ENCODE data around the gene ST6GALNAC6.

Gene ST6GALNAC6

DNA sequence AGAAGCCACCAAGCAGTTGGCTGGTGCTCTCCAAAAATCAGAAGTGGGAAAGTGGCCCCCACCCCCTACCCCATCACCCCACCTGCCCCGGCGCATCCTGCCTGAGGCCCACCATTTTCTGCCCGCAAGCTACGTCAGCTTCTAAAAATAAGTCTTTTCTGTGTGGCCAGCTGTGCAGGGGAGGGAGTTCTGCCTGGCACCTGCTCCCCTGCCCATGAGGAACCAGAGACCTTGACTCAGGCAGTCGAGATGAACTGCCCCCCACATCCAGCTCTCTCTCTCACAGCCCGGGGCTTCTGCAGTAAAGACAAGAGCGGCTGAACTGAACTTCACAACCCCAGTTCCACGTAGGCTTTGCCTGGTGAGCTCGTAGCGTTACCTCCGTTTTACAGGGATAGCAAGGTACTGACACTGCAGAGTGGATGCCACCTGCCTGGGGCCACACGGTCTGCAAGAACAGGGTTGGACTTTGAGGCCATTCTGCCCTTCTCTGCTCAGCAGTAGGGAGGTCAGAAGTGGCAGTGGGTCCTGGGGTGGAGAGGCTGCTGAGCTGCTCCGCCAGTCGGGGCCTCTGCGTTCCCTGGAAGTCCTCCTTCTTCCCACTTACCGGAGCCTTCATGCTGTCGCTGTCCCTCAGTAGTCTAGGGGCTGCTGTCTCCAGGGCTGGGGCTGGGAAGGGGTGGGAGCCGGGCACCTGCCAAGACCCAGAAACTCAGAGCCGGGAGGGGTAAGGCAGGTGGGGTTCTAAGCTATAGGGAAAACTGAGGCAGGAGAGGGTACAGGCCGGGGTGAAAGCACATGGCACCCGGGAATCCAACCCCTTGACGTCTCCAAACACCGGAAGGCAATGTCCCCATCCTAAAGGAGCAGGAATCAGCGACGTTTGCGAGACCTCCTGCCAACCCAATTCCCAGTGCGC lies 16.7 kb upstream of the ST6GALNAC6 start:
- no peak for DNase-seq

DNA sequence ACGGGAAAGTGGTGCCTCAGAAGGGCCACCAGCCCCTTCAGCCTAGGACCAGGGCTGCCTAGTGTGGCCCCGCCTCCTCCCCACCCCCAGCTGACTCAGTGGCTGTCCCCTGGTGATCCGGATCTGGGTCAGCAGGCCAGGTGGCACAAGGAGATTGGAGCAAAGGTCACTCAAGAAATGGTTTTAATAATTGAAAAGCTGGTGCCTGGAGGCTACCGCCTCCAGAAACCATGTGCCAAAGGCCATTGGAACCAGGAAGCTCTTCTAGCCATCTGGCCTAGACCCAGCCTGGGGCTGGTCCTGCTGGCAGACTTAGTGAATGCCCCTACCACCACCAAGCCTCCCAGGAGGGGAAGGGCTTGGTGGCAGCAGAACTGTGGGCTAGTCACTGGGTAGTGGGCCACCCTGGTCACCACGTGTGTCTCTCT lies 15.9 kb upstream of the ST6GALNAC6 start:
- no peak for DNase-seq

DNA sequence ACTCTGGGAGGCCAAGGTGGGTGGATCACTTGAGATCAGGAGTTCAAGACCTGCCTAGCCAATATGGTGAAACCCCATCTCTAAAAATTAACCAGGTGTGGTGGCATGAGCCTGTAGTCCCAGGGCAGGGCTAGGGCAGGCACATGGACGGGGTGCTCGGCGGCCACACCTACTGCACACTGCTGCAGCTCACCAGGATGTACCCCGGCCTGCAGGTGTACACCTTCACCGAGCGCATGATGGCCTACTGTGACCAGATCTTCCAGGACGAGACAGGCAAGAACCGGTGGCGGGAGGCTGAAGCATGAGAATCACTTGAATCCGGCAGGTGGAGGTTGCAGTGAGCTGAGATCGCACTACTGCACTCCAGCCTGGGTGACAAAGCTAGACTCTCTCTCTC lies 14.3 kb upstream of the ST6GALNAC6 start:
- no peak for DNase-seq

DNA sequence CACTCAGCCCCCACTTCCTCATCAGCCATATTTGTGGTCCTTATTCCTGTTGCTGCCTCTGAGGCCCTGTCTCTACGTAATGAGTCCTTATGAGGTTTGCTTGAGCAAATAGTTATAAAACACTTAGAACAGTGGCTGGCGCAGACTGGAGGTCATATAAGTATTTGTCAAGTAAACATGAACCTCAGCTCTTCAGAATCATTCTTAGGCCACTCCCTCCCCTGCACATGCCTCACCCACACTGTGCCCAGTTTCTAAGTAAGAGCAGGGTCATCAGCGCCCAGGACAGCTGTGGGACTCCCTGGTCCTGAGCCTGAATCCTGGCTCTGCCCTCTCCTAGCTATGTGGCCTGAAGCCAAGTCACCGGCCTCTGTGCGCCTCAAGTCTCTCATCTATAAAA lies 13.5 kb upstream of the ST6GALNAC6 start:
- no peak for DNase-seq

DNA sequence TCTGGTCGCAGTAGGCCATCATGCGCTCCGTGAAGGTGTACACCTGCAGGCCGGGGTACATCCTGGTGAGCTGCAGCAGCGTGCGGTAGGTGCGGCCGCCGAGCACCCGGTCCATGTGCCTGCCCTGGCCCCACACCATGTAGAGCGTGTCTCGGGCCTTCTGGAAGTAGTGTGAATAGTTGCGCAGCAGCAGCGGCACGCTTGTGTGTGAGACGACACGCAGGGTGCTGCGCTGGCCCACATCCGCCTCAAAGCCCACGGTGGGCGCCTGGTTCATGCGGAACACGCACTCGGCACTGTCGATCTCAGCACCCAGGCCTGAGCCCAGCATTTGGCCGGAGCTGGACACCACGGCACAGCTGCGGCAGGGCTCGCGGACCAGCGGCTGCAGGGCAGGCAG lies 12.9 kb upstream of the ST6GALNAC6 start:
- DNase-seq, result no peak

DNA sequence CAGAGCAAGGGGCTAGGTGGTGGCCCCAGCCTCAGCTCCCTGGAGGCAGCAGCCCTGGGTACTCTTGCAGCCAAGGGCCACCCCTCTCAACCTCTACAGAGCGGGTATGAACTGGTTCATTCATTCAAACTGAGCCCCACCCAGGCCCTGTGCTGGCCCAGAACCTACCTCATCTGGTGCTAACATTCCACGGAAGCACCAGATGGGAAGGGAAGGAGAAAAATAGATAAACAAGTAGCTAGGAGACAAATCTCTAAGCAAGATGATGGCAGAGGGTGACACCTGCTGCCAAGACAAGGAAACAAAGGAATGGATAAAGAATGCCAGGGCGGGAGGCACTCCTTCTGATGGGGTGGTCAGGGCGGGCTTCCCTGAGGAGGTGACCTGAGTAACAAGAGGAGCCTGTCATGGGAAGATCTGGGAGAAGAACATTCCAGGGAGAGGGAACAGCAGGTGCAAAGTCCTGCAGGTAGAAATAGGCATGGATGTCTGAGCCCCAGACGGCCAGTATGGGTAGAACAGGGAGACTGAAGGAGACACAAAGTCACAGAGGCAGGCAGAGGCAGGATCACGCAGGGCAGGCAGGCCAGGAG lies 11.3 kb upstream of the ST6GALNAC6 start:
- DNase-seq, result no peak

DNA sequence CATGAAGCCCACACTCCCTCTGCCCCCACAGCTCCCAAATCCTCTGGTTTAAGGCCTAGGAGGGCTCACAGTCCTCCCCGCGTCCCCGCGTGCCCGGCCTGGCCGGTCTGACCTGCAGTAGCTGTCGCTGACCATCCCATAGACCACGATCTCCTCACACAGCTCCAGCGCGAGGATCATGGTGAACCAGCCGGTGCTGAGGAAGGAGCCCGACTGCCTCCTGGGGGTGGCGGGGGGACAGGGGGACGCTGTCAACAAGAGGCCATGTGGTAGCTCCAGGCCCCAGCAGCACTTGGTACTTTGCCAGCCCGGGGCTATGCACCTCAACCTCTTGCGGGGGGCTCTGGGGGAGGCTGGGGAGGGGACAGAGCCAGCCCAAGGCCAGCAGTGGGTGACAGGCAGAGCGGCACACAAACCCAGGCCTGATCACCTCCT lies 10.5 kb upstream of the ST6GALNAC6 start:
- no peak for DNase-seq

DNA sequence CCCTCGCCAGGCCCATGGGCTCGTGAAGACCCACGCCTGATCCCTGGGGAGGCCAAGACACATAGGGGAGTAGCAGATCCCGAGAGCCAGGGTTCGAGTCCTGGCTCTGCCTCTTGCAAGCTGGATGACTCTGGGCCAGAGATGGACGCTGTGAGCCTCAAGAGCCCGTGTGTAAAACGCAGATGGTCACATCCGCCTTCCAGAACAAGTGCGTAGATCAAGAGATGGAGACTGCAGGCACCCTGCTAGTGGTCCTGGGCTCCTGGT lies 9.2 kb upstream of the ST6GALNAC6 start:
- DNase-seq, result no peak

DNA sequence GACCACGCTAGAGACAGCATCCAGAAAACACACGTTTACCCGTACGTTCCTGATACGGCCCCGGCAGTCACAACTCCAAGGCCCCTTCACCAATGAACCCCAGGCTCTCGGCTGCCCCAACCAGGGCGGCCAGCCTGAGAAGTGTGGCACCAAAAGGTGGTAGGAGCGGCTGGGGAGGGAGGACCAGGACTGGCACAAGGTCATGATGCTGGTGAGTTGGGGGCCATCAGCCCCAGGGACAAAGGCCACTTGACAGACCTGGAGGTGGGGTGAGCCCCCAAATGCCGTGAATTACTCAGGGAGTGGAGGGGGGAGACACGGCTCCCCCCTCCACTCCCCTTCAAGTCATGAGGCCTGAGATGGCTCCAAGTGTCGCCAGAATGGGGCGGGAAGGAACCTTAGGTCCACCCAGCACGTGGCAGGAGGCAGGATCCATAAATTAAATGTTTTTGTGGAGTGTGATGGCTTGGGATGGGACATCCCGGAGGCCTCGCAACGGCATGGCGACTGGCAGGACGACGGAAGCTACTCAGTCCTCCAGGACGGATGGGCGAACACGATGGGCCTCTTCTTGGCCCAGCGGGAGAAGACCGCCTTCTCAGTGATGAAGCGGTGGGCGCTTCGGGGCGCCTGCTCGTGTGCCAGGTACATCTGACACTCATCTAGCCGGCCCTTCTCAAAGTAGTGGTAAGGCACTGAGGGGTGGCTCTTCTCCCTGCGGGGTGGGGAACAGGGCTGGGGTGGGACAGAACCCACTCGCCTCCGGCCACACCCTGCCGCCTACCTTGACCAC lies 8.7 kb upstream of the ST6GALNAC6 start:
- DNase-seq, result no peak

DNA sequence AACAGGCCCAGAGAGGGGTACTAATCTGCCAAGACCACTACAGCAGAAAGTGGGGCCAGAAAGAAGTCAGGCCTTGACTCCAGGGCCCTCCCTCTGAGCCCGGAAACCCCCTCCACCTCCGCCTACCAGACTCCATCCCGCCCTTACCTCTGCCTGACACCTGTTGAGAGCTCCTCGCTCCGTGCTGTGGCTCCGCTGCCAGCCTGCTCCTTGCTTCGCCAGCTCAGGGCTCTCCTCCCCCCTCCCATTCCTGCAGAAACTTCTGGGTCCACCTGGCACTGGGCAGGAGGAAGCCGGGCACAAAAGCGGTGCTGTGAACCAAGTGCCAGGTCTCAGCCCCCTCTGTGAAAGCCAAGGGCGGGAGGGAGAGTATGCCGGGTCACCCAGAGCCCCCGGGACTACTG lies 6.4 kb upstream of the ST6GALNAC6 start:
- DNase-seq, result peak; percentile 88

DNA sequence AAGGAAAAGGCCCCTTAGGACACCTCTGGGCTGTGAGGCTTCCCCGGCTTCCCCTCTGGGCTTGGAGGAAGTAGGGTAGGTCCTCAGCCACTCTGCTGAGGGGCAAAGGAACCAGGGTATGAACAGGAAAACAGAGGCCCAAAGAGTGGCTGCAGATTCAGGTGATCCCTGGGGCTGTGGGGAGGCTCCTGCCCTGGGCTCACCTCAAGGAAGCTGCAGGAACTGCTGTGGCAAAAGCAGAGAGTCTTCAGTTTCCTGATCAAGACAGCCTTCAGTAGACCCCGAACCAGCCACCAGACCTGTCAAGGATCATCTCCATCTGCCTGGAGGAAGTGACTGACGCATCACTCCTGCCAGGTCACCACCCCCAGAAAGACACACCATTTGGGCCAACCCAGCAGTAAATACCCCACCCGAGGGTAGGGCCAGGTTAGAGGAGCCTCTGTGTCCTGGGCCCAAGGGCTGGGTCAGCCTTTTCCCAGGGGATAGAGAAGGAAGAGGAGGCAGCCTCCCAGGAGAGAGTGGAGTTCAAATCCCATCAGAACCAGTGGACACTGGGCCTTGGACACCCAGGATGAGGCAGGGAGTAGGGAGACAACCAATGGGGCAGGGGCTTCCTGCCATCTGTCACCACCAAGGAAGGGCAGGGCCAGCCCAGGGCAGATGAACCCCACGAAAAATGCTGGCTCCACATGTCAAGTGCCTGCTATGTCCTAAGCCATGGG lies 5.8 kb upstream of the ST6GALNAC6 start:
- DNase-seq, result peak; percentile 82

DNA sequence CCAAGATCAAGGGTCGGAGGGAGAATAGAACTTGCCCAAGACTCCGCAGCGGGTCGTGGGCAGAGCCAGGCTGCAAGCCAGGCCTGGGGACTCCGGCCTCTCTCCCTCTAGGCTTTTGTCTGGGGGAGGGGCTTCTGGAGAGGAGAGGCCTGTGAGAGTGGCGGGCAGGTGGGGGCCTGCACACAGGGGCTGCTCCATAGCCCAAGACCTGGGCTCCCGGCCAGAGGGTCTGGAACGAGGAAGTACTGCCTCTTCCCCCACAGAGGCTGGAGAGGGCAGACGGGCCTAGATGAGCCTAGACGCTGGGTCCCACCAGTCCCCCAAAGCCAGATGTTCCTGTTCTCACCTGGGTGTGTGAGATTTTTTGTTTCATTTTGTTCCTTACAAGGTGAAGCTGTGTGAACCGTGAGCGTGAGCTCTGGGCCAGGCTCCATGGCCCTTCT lies 5.2 kb upstream of the ST6GALNAC6 start:
- no peak for DNase-seq

DNA sequence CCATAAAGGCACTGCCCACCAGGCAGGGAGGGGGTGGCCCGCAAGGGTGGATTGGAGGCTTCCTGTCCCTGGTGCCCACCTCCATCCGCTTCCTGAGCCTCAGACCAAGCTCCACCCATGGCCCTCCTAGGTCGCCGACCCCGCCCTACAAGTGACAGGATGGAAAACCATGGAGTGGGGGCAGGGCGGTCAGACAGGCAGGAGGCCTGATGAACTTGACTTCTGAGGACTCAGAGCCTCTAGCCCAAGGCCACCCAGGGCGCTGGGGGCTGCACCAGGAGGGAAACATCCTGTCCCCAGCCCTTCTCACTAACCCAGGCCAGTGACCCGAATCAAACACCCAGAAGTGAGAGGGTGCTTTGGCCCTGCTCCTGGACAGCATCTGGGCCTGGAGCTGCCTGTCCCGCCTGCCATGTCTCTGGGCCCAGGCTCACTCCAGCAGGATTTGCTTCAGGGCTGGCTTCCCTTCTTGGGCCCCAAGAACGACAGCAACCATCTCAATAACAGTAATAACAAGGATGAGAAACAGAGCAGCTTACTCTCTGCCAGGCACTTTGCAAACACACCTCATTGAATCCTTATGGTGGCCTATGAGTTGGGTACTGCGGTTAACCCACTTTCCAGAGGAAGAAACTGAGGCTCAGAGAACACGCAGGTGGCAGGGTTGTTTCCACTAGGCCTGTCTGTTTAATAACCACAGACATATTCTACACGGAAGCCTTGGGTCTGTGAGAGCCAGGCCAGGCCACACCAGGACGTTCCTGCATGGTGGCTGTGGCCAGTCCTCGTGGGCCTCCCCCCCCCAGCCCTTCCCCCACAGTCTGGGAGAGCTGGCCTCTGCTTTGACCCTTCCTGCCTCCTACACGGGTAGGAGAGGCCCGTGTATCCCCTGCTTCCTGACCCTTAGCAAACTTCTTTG lies 4.4 kb upstream of the ST6GALNAC6 start:
- DNase-seq, result peak; percentile 88

DNA sequence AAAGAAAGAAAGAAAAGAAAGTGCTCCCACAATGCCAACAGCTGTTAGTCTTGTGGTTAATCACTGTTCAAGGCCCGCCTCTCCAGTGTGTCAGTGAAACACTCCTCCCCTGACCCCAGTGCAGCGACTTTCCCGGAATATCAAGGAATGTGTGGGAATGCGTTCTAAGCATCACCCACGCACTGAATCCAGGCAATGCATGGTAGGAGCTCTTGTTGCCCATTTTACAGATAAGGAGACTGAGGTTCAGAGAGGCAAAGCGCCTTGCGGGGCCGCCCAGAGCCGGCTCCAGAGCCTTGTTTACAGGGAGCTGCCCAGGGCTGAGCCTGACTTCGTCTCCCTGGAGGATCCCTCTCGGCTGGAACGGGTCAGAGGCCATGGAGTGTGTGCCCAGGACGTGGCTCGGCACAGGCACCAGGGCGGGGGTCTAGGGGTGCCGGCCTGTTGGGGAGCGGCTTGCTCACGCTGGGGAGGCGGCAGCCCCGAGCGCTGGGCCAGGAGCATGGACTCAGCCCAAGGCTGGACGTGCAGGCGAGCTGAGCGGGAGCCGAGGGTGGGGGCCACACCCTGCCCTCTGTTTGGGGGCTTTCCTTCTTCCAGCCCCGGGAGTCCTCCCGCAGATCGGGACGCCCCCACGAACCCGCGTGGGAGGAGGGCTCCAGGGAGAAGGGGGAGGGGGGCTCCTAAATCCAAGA lies 823 bp downstream of the ST6GALNAC6 start:
- no peak for DNase-seq

DNA sequence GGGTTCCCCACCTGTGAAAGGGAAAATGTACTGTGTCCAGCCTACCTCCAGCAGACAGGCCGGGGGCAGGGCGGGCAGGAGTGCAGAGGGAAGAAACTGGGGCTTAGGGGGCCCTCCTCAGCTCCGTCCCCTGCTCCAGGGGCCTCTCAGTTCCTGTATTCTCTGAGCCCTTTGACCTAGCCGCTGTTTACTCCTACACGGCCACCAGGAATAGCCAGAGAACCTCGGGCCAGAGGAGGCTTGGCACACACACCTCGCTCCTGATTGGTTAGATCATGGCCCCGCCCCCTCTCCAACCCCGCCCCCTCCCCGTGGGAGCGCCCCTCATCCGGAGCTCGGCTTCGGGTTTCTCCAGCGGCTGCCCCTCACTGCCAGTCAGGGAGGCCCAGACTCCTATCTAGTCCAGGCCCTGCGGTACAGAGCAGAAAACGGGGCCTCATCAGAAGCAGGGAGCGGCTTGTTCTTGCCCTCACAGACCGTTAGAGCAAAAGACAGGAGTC lies 2.2 kb downstream of the ST6GALNAC6 start:
- no peak for DNase-seq

DNA sequence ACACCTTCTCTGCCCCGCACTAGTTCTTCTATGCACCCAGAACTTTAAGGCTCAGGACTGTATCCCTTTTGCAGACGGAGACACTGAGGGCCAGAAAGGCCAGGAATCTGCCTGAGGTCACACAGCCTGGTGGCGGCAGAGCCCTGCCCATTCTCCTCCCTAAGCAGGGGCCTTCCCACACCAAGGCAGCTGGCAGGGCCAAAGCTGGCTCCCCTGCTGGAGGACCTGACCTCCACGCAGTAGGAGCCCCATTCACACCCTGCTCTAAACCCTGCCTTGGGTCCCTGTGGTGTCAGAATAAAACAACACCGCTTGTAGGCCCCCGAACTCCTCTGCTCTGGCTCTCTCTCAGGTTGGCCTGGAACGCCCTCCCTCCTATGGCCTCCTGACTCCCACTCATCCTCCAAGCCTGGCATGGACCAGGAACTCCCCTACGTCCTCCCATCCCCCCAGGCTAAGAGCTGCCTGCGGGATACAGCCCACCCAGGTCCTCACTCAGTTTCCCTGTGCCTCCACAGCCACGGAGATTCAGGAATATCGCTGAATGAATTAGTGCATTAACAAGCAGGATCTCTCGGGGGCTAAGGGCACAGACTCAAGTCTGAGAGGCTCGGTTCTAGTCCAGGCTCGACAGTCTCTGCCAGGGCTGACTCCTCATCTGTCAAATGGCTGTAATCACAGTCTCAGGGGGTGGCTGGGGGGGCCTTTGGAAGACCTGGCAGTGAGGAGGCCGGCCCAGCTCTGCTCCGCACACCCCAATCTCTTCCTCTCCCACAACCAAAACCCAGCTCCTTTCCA lies 2.8 kb downstream of the ST6GALNAC6 start:
- DNase-seq, result no peak

DNA sequence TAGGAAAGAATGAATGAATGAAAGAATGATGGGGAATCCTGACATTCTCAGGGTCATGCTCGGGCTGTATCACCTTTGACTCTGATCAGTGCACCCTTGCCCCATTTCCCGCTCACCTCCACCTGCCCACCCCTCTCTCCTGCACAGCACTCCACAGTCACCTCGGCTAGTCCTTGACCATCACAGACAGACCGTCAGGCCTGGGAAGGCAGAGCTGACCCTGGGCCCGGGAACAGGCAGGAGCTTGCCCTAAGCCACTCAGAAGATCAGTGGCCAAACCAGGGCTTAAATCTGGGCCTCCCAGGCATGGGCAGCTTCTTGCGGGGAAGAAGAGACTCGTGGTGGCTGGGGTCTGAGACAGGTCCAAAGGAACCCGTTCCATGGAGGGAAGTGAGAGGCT lies 3.6 kb downstream of the ST6GALNAC6 start:
- no peak for DNase-seq

DNA sequence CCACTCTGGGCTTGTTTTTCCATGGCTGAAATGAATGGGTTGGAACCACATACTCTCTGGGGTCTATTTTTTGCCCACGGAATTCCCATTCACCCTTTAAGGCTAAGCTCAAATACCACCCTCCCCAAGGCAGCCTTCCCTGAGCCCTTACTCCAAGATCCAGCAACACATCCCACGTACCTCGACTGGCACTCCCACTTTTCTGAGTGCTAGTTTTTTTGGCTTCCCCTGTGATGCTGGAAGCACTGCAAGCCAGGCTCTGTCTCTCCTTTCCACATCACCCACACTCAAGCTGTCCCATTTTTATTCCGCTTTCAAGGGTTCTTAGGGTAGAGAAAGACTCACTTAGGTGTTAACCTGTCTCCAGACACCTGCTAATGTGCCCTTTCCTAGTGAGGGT lies 6.0 kb downstream of the ST6GALNAC6 start:
- DNase-seq, result no peak

DNA sequence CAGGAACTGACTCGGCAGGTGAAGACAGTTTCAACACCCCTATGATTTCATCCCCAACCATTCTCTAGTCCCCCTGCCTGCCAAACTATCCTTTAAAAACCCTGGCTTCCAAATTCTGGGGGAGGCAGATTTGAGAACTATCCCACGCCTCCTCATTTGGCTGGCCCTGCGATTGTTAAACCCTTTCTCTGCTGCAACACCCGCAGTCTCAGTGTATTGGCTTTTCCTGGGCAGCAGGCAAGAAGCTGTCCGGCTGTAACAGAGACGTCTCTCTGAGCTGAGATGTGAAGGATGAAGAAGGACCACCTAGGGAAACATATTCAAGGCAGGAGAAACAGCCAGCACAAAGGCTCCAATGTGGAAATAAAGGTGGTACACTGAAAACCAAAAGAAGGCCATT lies 6.6 kb downstream of the ST6GALNAC6 start:
- no peak for DNase-seq

DNA sequence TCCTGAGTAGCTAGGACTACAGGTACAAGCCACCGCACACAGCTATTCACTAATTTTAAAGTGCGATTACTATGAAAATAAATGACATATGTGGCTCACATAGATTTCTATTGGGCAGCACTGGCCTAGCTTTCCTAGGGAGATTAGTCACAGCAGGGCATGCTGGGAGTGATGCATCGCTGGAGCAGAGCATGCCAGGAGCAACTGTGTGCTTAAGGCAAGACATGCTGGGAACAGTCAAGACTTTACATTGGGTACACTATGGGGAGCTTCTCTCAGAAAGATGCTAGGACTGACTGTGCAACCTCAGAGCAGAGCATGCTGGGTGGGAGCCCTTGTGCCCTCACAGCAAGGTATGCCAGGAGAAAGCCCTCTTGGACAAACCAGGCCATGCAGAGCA lies 9.3 kb downstream of the ST6GALNAC6 start:
- DNase-seq, result no peak

Measured in activated effector memory CD4-positive, alpha-beta T cell treated with anti-CD3 and anti-CD28 coated beads, Interleukin-2, amount 50 U/mL, for 16 hours (primary cell).